Endothelial cell of umbilical vein (primary cell): ENCODE results near the gene C3orf22. TPM values are rescaled to one million over a fixed set of nuclear protein-coding genes. Genes with fewer than 3 reads are reported as not detected.

Experiments
- BruUV-seq: library from RNA; stranded (reverse); fragments of 400-500 nt; replicated peaks from 2 replicates; lab custom pipeline; 2021; lab: Mats Ljungman, UMichigan
- CTCF ChIA-PET: fragments of 300-600, 350-600 bp; sonication (Branson Sonifier 250); formaldehyde crosslinking; loops from one replicate; lab custom pipeline; 2021; ENCODE audit warnings: antibody characterized with exemption, inconsistent platforms; lab: Charles Lee
- POLR2A ChIA-PET: fragments of 300-600, 350-600 bp; sonication (Branson Sonifier 250); formaldehyde crosslinking; loops from one replicate; lab custom pipeline; 2021; ENCODE audit warnings: antibody characterized with exemption, inconsistent platforms; lab: Charles Lee
- DNase-seq: peaks from one replicate; pipeline ENCODE4 v3.0.0-alpha.2; 2011; ENCODE audit warnings: low read depth, low spot score
- FAIRE-seq: peaks from 2 replicates; lab custom pipeline; 2011; peaks lifted over from hg19 to GRCh38; lab: Jason Lieb, UNC
- H2AFZ ChIP-seq: 2 replicates; pipeline ENCODE4 v1.6.0; 2012; ENCODE audit warnings: low read depth, low read length, control low read depth, inconsistent platforms
- H3K27ac ChIP-seq: 2 replicates; pipeline ENCODE4 v1.5.1; 2011; ENCODE audit warnings: low read depth, mild to moderate bottlenecking, control low read depth, low read length, moderate library complexity; ENCODE audit not compliant: insufficient read depth
- H3K27me3 ChIP-seq, 2 experiments: 2 replicates each; pipeline versions ENCODE4 v1.6.0 to v1.6.1; 2011; ENCODE audit warnings: low read length in 2 of 2, mixed read lengths in 1 of 2; ENCODE audit not compliant: control insufficient read depth in 2 of 2, insufficient read depth in 2 of 2
- H3K36me3 ChIP-seq, 2 experiments: 2 replicates in 1 of 2; 3 replicates in 1 of 2; pipeline ENCODE4 v1.5.1; 2011; ENCODE audit warnings: low read length in 2 of 2, mild to moderate bottlenecking in 1 of 2, moderate library complexity in 1 of 2; ENCODE audit not compliant: control insufficient read depth in 2 of 2, insufficient read depth in 2 of 2; ENCODE audit errors: extremely low read depth in 1 of 2
- H3K4me1 ChIP-seq: 3 replicates; pipeline ENCODE4 v1.5.1; 2011; ENCODE audit warnings: mild to moderate bottlenecking, low read length; ENCODE audit not compliant: control insufficient read depth, insufficient read depth; ENCODE audit errors: extremely low read depth
- H3K4me2 ChIP-seq: 2 replicates; pipeline ENCODE4 v1.6.1; 2011; ENCODE audit warnings: low read length, control low read depth, mixed read lengths; ENCODE audit not compliant: insufficient read depth
- H3K4me3 ChIP-seq, 3 experiments: fragments of 200-600 bp in 1 of 3; sonication (generic), shearing (Covaris generic) in 1 of 3; replicated peaks in 1 of 3; 2 replicates each; pipeline ENCODE4 v1.5.1; 2011 to 2016; ENCODE audit warnings: control low read depth in 3 of 3, low read length in 3 of 3, mild to moderate bottlenecking in 2 of 3, inconsistent platforms in 1 of 3, low read depth in 1 of 3, moderate library complexity in 1 of 3; ENCODE audit not compliant: insufficient read depth in 1 of 3
- H3K79me2 ChIP-seq: 2 replicates; pipeline ENCODE4 v1.6.0; 2012; ENCODE audit warnings: low read length, inconsistent platforms; ENCODE audit not compliant: control insufficient read depth, insufficient read depth
- H3K9ac ChIP-seq: replicated peaks from 2 replicates; pipeline ENCODE3; 2011; ENCODE audit warnings: low read length, control low read depth; ENCODE audit not compliant: insufficient read depth; ENCODE audit errors: extremely low read depth
- H3K9me1 ChIP-seq: replicated peaks from 3 replicates; pipeline ENCODE4 v1.6.0; 2011; ENCODE audit warnings: mild to moderate bottlenecking, low read length; ENCODE audit not compliant: control insufficient read depth, insufficient read depth; ENCODE audit errors: extremely low read depth
- H3K9me3 ChIP-seq: replicated peaks from 2 replicates; pipeline ENCODE4 v1.5.1; 2012; ENCODE audit warnings: low read length, inconsistent platforms; ENCODE audit not compliant: control insufficient read depth, insufficient read depth
- H4K20me1 ChIP-seq: replicated peaks from 2 replicates; pipeline ENCODE3; 2011; ENCODE audit warnings: mild to moderate bottlenecking, low read length; ENCODE audit not compliant: control insufficient read depth, insufficient read depth; ENCODE audit errors: extremely low read depth
- EZH2 ChIP-seq: IDR thresholded peaks from 2 replicates; pipeline ENCODE4 v1.6.1; 2012; ENCODE audit warnings: borderline replicate concordance, low read depth, mild to moderate bottlenecking, moderate library complexity, low read length, inconsistent platforms; ENCODE audit not compliant: severe bottlenecking
- FOS ChIP-seq: IDR thresholded peaks from 2 replicates; pipeline ENCODE4 v1.6.1; 2011; ENCODE audit warnings: mild to moderate bottlenecking, low read length, moderate library complexity, borderline replicate concordance; ENCODE audit not compliant: insufficient read depth
- GATA2 ChIP-seq: IDR thresholded peaks from 2 replicates; pipeline ENCODE4 v1.7.0; 2011; ENCODE audit warnings: low read depth, mild to moderate bottlenecking, moderate library complexity, mixed read lengths, low read length; ENCODE audit not compliant: insufficient read length, insufficient read depth
- JUN ChIP-seq: IDR thresholded peaks from 2 replicates; pipeline ENCODE4 v1.6.1; 2011; ENCODE audit warnings: borderline replicate concordance, low read depth; ENCODE audit not compliant: insufficient read length, insufficient read depth
- MYC ChIP-seq: IDR thresholded peaks from one replicate; pipeline ENCODE4 v1.6.1; 2011; ENCODE audit warnings: mild to moderate bottlenecking, low read depth, low read length
- POLR2A ChIP-seq: IDR thresholded peaks from 2 replicates; pipeline ENCODE4 v1.6.1; 2012; ENCODE audit warnings: low read depth, mild to moderate bottlenecking, control low read depth, low read length
- POLR2AphosphoS5 ChIP-seq: IDR thresholded peaks from 2 replicates; pipeline ENCODE4 v1.6.1; 2012; ENCODE audit warnings: low read depth, mild to moderate bottlenecking, control low read depth, low read length, moderate library complexity; ENCODE audit not compliant: insufficient read depth
- dilution Hi-C: fragments of 300-500 bp; cut with MboI; formaldehyde crosslinking; loops from one replicate; pipeline ENCODE4 v1.15.0; 2019; ENCODE audit warnings: low sequenced_read_pairs; ENCODE audit not compliant: extremely low pct_ligation_motif_present
- intact Hi-C: fragments of 100-400 bp; cut with micrococcal nuclease; formaldehyde crosslinking; loops from one replicate; pipeline ENCODE4 v1.10.0; 2022
- polyA plus RNA-seq, 4 experiments: library from polyadenylated mRNA; depleted of rRNA in 3 of 4; stranded (reverse) in 3 of 4; unstranded in 1 of 4; fragments of >200 nt; gene quantifications; 2 replicates each; pipeline versions ENCODE4 v1.2.1 to v1.2.3, GENCODE V29; 2011 to 2012; ENCODE audit warnings: missing spikeins in 1 of 4
- total RNA-seq: library from RNA; stranded (reverse); gene quantifications from 2 replicates; pipeline ENCODE4 v1.2.3, GENCODE V29; 2021
- TF ChIP-seq, protein P1 (sequence below): IDR thresholded peaks from 2 replicates; pipeline ENCODE4 v1.6.1; 2011; ENCODE audit not compliant: insufficient read depth, insufficient read length
- TF ChIP-seq, protein P2 (sequence below), 2 donors: IDR thresholded peaks; 1 replicate in 1 of 2; 2 replicates in 1 of 2; pipeline ENCODE4 v1.5.1; 2011; ENCODE audit warnings: low read length in 2 of 2, mild to moderate bottlenecking in 2 of 2, moderate library complexity in 2 of 2, control low read depth in 1 of 2, inconsistent platforms in 1 of 2, low read depth in 1 of 2; ENCODE audit not compliant: insufficient read depth in 1 of 2; ENCODE audit errors: extremely low read depth in 1 of 2

The C3orf22 gene
- total and polyA plus RNA-seq, 2 donors (not counting 3 experiments of a cell fraction or from before 2014, with no cell fraction given) = not detected

DNA sequence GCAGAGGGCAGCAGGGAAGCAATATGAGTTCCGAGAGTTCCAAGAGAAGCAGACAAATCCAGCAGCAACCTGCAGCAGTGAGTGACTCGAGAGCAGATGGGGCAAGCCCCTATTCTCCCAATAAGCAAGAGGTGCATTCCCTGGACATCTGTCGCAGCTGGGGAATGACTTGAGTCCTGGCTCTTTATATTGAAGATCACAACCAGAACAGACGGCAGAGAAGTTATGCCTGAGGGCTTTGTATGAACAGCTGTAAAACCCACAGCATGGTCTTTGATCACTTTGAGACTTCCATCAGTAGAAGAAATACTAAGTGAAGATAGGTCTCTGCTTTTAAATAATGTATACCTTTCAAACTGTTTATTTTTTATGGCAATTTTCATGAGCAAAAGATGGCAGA, 23.6 kb upstream of the C3orf22 start:
- H3K9me3 ChIP-seq = no peaks in the 10 kb centered on the region
- no peak overlapping the region for H3K9ac ChIP-seq
- CTCF ChIA-PET = interaction anchor here (1.5 kb wide), 1 partner anchor 13 kb away, joined by 4 read pairs; no protein-coding TSS in a partner anchor
- no peak overlapping the region for H3K4me3 ChIP-seq
- no peak overlapping the region for H3K4me2 ChIP-seq
- peaks cover 8 to 12% of the 10 kb centered on the region in 2 experiments for H3K27me3 ChIP-seq
- POLR2A ChIA-PET = no interaction called here
- dilution Hi-C loops (no loop called here), intact Hi-C loops (no loop called here)
- FAIRE-seq (no peak), DNase-seq (no peak)
- H3K4me1 ChIP-seq = no peaks in the 10 kb centered on the region
- TF ChIP-seq, protein P1, sequence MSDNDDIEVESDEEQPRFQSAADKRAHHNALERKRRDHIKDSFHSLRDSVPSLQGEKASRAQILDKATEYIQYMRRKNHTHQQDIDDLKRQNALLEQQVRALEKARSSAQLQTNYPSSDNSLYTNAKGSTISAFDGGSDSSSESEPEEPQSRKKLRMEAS = no peak
- TF ChIP-seq, protein P2, sequence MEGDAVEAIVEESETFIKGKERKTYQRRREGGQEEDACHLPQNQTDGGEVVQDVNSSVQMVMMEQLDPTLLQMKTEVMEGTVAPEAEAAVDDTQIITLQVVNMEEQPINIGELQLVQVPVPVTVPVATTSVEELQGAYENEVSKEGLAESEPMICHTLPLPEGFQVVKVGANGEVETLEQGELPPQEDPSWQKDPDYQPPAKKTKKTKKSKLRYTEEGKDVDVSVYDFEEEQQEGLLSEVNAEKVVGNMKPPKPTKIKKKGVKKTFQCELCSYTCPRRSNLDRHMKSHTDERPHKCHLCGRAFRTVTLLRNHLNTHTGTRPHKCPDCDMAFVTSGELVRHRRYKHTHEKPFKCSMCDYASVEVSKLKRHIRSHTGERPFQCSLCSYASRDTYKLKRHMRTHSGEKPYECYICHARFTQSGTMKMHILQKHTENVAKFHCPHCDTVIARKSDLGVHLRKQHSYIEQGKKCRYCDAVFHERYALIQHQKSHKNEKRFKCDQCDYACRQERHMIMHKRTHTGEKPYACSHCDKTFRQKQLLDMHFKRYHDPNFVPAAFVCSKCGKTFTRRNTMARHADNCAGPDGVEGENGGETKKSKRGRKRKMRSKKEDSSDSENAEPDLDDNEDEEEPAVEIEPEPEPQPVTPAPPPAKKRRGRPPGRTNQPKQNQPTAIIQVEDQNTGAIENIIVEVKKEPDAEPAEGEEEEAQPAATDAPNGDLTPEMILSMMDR (IDR thresholded peaks at IDR 0.05; ENCODE audit: extremely low read depth in 1 of 2, insufficient read depth in 1 of 2, low read depth in 1 of 2, low read length in 2 of 2) = no peak
- TF ChIP-seq EZH2 (no peak), POLR2A (no peak), JUN (no peak), MYC (no peak), FOS (no peak), POLR2AphosphoS5 (no peak), GATA2 (no peak)
- H2AFZ ChIP-seq = no peak overlapping the region
- H3K36me3 ChIP-seq = no peaks in the 10 kb centered on the region
- BruUV-seq = no TSS peak
- no peaks in the 10 kb centered on the region for H3K9me1 ChIP-seq
- no peaks in the 10 kb centered on the region for H3K79me2 ChIP-seq
- no peaks in the 10 kb centered on the region for H4K20me1 ChIP-seq
- no peak overlapping the region for H3K27ac ChIP-seq
